GM04503 (cell line): ENCODE results near the gene IFIT1B.
"Not testable (repeated sequence)": the region's sequence is repeated elsewhere in the genome, so short reads cannot be mapped to it uniquely, and the experiment has no call there.

ENCODE experiments used
- DNase-seq: peaks from one replicate; pipeline ENCODE4 v3.0.0-alpha.2; 2012; ENCODE audit warnings: low read depth

Gene IFIT1B

GRCh38 chr10:89377705-89378637 lies at the start of gene IFIT1B:
TSS of gene IFIT1B (plus strand) at chr10:89378056. CDS start at chr10:89378136, 80 bp downstream.
- DNase-seq: no peak

- DNase-seq: no peak
Measured at GRCh38 chr10:89329151-89329550, 48.7 kb upstream of the IFIT1B start.

GRCh38 chr10:89330014-89330413 lies 47.8 kb upstream of the IFIT1B start:
- DNase-seq: not testable (repeated sequence)

GRCh38 chr10:89330537-89331212 lies 47.2 kb upstream of the IFIT1B start:
- DNase-seq: no peak

GRCh38 chr10:89331487-89332122 lies 46.3 kb upstream of the IFIT1B start:
- not testable (repeated sequence) for DNase-seq

- DNase-seq: no peak
Measured at GRCh38 chr10:89332123-89332633, 45.7 kb upstream of the IFIT1B start.

GRCh38 chr10:89335226-89335625 lies 42.6 kb upstream of the IFIT1B start:
- no peak for DNase-seq

- no peak for DNase-seq
Measured at GRCh38 chr10:89336241-89336640, 41.6 kb upstream of the IFIT1B start.

- no peak for DNase-seq
Measured at GRCh38 chr10:89337484-89337883, 40.4 kb upstream of the IFIT1B start.

- DNase-seq: no peak
Measured at GRCh38 chr10:89338713-89339112, 39.1 kb upstream of the IFIT1B start.

- no peak for DNase-seq
Measured at GRCh38 chr10:89339875-89340274, 38.0 kb upstream of the IFIT1B start.

GRCh38 chr10:89341649-89342048 lies 36.2 kb upstream of the IFIT1B start:
- no peak for DNase-seq

- peak; percentile 61 for DNase-seq
Measured at GRCh38 chr10:89342206-89342958, 35.5 kb upstream of the IFIT1B start.

GRCh38 chr10:89343089-89343767 lies 34.6 kb upstream of the IFIT1B start:
- DNase-seq: no peak

GRCh38 chr10:89344156-89344555 lies 33.7 kb upstream of the IFIT1B start:
- DNase-seq: no peak

- no peak for DNase-seq
Measured at GRCh38 chr10:89345367-89346000, 32.4 kb upstream of the IFIT1B start.

- no peak for DNase-seq
Measured at GRCh38 chr10:89346405-89347254, 31.2 kb upstream of the IFIT1B start.

GRCh38 chr10:89347701-89348457 lies 30.0 kb upstream of the IFIT1B start:
- DNase-seq: no peak

GRCh38 chr10:89348481-89348880 lies 29.4 kb upstream of the IFIT1B start:
- DNase-seq: no peak
